ENCODE results near the gene UPP1. TPM values are rescaled to one million over a fixed set of nuclear protein-coding genes. Genes with fewer than 3 reads are reported as not detected.

The UPP1 gene
- total RNA-seq, 1 experiment from 2014 or later, result 13.3 TPM

DNA sequence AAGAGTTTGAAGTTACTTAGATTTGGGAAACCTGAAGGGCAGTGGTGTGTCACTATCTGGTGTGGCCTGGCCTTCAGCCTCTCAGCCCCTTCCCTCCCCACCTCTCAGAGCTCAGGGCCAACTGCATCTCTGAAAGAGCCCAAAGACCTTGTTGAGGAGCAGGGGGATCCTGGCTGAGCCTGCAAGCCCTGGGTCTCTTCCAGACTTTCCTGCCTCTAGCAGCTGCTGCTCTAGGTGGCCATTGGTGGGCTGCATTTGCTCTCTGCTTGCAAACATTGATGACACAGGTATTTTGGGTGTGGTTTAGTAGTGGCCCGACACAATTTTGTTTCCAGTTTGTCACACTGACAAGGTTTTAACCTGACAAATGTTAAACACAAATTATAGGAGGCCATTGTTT, 3.1 kb upstream of the UPP1 start:
- DNase-seq (ENCODE audit: low spot score), result no peak

DNA sequence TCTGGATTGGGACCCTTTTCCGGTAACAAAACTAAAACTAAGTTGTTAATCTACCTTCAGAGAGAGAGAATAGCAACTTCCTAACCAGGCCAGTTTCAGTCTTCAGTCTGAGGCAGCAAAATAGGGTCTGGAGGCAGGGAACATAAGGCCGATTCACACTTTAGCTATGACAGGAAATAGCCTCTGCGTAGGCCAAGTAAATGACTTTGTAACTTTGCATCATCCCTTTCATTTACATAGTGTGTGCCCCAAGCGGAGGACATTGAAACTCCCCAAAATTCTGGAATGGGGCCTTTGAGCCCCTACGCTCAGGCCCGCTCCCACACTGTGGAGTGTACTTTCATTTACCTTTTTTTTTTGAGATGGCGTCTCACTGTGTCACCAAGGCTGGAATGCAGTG, 1.7 kb upstream of the UPP1 start:
- peak; percentile 68 for DNase-seq (ENCODE audit: low spot score)

- DNase-seq (ENCODE audit: low spot score), result peak; percentile 96
Measured at GRCh38 chr7:48088559-48089045, 463 bp upstream of the UPP1 start.

DNA sequence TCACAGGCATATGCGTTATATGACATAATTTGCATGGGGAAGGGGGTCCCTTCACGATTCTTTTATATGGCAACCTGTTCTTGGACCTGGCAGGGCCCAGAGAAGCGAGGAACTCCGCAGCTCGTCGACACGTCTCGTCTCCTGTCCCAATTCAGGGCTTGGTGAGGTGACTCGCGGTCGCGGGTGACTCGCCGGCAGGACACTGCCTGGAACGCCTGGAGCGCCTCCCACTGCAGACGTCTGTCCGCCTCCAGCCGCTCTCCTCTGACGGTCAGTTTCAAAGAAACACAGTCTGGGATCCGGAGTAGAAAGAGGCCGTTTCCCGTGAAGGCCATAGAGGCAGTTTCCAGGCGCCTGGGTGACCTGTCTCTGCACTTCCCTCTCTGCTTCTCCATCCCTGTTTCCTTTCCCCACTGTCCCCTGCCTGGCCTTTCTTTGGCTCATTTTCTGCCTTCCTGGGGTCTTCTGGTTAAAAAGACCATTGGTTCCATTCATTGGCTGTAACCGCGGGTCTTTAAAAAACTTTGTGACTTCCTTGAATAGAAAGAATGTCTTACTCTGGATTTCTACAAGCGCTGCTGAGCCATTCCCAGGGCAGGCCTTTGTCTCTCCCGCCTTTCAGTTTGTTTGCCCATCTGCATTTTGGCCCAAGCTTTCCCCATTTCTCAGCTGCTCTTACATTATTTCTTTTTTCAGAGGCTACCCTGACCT, 1.2 kb downstream of the UPP1 start:
- peak; percentile 45 for DNase-seq (ENCODE audit: low spot score)

- DNase-seq (ENCODE audit: low spot score), result no peak
Measured at GRCh38 chr7:48091506-48092433, 2.7 kb downstream of the UPP1 start.

DNA sequence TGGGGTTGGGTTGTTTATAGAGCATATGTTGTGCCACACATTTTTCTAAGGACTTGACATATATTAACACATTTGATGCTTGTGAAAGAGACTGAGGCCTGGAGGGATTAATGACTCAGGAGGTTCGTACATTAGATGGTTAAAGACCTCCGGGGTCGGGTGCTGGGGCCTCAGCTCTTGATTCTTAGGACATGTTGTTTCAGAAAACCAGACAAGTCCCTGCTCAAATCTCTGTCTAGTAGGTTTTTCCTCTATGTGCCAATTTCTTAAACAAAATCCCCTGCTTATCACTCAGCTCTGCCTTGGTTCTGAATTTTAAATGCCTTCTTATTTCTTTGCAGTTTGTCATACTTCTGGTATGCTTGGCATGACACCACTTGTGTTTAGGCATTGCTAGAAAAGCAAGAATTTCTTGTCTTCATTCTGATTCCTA, 5.8 kb downstream of the UPP1 start:
- DNase-seq (ENCODE audit: low spot score), result peak; percentile 66

DNA sequence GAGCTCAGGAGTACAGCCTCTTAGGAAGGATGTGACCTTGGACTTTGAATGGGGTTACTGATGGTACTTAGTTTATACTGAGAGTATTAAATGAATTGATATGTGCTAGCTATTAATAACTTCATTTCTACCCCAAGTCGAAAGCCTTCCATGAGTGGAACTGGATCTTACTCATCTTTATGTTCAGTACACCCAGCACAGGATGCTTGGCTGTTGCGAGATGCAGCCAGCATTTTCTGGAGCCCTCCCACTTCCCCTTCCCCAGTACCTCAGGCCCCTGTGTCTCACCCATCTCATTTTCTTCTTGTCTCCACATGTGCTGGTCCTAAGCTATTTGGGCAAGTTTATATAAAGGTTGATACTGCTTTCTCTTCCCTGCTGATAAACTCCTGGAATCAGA, 7.2 kb downstream of the UPP1 start:
- no peak for DNase-seq (ENCODE audit: low spot score)

- DNase-seq (ENCODE audit: low spot score), result no peak
Measured at GRCh38 chr7:48097521-48098231, 8.6 kb downstream of the UPP1 start.

DNA sequence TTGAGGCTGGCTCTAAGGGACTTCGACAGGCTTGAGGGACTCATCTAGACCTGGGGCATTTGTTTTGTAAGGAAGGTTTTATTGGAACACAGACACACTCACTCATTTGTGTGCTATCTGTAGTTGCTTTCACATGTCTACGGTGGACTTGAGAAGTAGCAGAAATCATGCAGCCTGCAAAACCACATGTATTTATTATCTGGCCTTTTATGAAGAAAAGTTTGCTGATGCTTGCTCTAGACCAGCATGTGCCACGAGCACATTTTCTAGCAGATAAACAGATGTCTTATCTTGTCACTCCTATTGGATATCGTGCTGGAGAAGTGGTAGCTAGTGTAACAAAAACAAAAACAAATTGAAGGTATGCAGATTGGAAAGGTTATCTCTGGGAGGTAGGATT, 9.8 kb downstream of the UPP1 start:
- no peak for DNase-seq (ENCODE audit: low spot score)

- no peak for DNase-seq (ENCODE audit: low spot score)
Measured at GRCh38 chr7:48099781-48100180, 10.7 kb downstream of the UPP1 start.

GRCh38 chr7:48101352-48101751, 12.3 kb downstream of the UPP1 start:
- DNase-seq (ENCODE audit: low spot score), result no peak

GRCh38 chr7:48101968-48102367, 12.9 kb downstream of the UPP1 start:
- DNase-seq (ENCODE audit: low spot score), result no peak

- no peak for DNase-seq (ENCODE audit: low spot score)
Measured at GRCh38 chr7:48102530-48102929, 13.5 kb downstream of the UPP1 start.

- no peak for DNase-seq (ENCODE audit: low spot score)
Measured at GRCh38 chr7:48105045-48105444, 16.0 kb downstream of the UPP1 start.

- DNase-seq (ENCODE audit: low spot score), result no peak
Measured at GRCh38 chr7:48106906-48107659, 18.0 kb downstream of the UPP1 start.

DNA sequence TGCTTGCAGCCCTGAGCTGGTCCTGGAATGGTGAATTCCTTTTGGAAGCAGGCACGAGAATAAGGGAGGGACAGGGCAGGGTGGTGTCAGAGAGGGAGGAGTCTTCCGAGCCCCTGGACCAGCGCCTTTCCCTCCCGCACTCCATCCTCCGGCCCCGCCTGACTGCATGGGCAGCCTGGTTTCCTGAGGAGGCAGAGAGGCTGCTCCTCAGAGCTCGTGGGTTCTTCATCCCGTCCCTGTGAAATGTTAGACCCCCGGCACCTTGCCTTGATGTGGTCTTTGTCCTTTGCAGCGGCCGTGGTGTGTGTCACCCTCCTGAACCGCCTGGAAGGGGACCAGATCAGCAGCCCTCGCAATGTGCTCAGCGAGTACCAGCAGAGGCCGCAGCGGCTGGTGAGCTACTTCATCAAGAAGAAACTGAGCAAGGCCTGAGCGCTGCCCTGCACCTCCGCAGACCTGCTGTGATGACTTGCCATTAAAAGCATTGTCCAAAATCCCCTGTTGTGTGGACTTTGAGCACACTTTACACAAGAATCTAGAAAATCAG, 18.9 kb downstream of the UPP1 start:
- DNase-seq (ENCODE audit: low spot score), result no peak

DNA sequence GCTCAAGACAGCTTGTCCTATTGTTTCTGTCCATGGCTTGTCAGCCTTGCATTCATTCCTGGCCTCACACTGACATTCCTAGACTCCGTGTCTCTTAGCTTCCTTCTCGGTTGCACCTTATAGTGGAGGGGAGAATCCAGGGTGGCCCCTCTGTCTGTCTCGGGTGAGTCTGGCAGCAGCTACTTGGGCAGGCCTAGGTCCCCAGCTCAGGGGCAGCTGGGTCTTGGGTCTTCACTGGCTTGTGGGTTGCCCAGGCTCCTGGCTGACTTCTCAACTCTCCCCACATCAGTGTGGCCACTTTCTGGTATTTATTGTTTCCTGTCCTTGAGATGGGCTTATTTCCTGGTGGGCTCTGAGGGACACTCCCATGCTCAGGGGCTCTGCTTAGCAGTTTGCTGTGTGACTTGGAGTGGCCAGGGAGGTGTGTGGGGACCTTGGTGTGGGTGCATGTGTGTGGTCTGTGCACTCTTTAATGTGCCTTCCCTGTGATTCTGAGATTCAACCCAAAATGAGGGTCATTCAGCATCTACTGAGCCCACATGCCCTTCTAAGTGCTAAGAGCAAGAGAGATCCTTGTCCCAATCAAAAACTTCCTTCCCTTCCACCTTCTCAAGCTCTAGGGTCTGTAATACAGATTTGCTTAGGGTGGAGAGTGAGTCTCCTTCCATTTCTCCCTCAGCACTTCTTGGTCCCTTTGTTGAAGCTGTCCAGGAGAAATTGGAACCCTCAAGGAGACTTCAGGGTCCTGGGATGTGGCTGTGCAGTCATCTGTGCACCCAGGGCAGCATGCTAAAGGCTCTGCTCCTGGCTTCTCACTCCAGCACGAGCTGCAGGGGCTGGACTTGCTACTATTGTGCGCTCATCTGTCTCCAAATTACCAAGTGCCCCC, 20.1 kb downstream of the UPP1 start:
- no peak for DNase-seq (ENCODE audit: low spot score)

- peak; percentile 77 for DNase-seq (ENCODE audit: low spot score)
Measured at GRCh38 chr7:48109848-48110663, 21.0 kb downstream of the UPP1 start.

GRCh38 chr7:48110868-48111267, 21.8 kb downstream of the UPP1 start:
- no peak for DNase-seq (ENCODE audit: low spot score)
